GM19240 (cell line): ENCODE data around the gene MERTK.
"Not testable (repeated sequence)": the region's sequence is repeated elsewhere in the genome, so short reads cannot be mapped to it uniquely, and the experiment has no call there.

ENCODE experiments used
- DNase-seq: peaks from one replicate; pipeline ENCODE4 v3.0.0; 2011; ENCODE audit warnings: low spot score; ENCODE audit not compliant: insufficient read length

Gene MERTK

DNA sequence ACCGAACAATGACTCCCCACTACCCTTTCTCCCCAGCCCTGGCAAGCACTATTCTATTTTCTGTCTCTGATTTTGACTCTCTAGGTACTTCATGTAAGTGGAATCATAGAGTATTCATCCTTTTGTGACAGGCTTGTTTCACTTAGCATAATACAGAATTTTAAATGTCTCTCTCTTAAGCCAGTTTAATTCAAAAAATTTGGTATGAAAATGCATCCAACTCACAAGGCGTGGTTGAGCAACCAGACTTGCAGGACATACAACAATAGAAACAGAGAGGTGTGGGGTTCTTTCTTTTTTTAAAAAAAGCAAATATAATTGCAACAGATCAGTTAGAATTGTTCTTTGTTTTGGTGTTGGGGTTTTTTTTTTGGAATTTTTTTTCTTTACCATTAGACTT lies 109.1 kb downstream of the MERTK start:
- no peak for DNase-seq

DNA sequence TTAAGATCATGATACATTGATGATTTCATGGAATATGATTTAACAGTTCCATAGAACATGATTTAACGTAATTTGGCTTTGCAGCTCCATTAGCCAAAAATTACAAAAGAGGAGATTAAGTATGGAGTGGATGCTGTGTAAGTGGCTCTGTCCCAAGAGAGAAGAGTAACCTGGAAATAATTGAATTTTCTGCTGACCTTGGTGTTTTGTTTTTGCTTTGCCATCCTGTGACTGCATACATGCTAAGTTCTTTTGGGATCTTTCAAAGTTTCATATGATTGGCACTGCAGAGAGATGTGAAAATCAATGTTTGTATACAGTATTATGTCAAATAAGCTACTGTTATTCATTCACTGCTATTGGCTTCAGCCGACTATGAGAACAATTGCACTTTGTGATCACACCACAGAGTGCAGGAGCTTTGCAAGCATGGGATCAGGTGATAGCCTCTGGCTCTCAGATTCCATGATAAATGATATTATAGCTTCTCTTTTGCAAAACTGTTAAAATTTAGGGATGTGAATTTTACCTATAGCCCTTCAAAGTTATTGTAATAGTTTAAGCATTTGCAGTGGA lies 110.6 kb downstream of the MERTK start:
- DNase-seq = no peak

- no peak for DNase-seq
These were observed 112.3 kb downstream of the MERTK start for GRCh38 chr2:112010751-112011150.

DNA sequence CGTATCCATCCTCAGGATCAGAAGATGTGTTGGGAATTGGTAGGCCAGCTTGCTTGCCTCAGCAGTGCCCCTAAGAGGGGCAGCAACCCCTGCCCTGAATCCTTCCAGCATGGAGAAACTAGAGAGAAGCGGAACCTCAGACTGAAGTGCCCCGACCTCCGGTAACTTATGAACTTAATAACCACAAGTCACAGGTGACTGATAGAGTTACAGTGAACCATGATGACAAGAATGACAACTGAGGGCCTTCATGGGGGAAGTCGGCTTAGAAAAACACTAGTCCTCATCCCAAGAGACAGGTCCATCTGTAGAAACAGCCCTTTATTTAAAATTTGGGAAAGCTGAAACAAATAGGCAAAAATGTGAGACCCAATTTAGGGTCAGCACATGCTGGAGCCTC lies 114.1 kb downstream of the MERTK start:
- DNase-seq = no peak

DNA sequence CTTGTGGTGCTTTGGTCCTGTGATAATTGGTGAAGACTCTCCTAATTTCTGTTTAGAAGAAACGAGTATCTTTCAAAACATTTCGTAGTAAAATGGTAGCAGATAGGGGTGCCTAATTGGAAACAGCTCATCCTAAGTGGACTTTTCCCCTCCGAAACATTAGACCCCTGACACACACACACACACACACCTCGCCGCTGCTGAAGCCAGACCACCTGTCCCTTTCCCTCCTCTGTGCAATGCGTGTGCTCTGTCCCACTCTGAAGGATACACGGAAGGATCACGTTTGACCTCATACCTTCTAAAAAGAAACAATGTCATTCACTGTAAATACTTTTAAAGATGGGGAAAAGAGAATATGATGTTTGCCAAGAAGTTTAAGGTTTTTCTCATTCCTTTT lies 120.4 kb downstream of the MERTK start:
- no peak for DNase-seq

- no peak for DNase-seq
These were observed 121.2 kb downstream of the MERTK start for GRCh38 chr2:112019569-112019982.

- DNase-seq = no peak
These were observed 122.2 kb downstream of the MERTK start for GRCh38 chr2:112020561-112020960.

DNA sequence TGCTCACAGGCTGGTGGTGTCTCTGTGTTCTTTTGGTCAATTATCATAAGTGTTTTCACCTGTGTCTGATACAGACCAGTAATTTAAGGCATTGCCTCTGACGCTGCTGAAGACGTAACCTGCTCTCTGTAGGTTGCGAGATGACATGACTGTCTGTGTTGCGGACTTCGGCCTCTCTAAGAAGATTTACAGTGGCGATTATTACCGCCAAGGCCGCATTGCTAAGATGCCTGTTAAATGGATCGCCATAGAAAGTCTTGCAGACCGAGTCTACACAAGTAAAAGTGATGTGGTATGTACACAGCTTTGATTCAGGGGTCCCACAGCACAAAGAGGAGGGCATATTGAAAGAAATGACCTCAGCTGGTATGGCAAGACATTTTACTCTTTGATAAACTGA lies 122.9 kb downstream of the MERTK start:
- no peak for DNase-seq

DNA sequence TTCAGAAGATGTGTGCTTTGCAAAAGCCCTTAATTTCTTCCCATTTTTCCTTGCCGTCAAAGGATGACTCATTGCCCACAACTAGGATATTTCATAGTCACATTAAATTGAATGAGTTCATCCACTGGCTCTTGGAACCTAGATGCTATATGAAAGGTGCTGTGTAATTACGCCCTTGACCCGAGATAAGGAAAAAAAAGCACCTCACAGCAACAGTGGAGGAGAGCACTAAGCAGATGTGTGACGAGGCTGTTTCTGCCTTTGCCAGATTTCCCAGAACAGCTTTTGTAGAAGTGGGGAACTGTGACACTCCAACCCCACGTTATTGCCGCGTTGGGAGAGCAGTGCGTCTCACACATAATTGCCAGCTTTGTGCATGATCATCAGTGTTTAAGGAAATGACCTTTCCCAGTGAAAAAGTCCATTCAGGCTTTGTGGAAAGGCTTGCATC lies 123.4 kb downstream of the MERTK start:
- no peak for DNase-seq

DNA sequence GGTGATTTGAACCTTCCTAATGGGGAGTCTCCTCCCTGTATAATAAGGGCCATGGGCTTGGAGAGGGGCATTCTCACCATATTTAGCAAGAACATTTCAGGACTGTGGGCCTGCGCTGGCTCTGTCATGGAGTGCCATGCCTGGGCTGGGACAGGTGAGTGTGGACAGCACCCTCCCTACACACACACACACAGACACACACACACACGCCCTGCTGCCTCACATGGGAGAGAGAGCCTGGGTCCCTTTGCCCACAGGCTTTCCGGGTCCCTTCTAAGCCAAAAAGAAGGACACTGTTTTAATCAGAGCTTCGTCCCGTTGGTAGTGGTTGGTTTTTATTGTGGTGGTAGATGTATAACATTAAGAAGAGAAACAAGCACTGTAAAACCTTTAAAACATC lies 125.3 kb downstream of the MERTK start:
- DNase-seq = no peak

- no peak for DNase-seq
These were observed 125.8 kb downstream of the MERTK start for GRCh38 chr2:112024231-112024630.

DNA sequence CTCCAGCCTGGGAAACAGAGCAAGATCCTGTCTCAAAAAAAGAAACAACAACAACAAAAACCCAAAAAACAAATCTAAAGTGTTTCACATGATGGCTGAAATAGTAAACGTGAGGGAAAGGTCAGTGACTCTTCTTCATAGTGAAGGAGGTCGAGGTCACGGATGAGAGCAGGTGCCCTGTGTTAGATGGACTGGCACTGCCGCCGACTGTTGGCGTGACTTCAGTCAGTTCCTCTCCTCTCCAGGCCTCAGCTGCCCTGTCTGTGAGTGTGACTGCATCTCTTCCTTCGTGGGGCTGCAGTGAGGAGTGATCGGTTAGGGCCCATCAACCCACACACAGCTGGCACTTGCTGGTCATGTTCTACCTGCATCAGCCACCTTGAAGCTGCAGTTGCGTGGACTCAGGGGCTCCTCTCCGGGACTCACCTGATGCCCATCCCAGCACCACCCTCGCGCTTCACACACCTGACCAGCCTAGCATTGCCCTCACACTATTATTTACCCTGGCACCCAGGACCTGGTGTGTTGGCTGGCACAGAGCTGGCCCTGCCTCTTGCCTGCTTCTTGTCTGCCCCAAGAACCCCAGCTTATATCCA lies 126.6 kb downstream of the MERTK start:
- DNase-seq = no peak

DNA sequence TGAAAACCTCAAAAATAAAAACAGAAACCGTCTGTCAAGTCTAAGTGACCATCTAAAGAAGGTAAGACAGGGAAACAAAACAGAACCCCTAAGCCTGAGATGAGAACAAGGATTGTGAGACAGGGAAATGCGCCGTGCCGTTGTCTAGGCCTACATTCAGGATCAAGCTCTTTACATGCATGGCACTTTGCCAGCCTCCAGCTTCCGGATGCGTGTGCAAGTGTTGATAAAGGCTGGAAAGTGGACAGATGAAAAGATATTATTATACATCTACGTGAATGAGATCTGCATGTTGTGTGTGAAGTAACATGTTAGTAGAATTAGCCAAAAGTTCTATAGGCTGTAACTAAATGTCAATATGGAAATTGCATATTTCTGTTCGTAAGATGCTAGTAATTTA lies 128.1 kb downstream of the MERTK start:
- DNase-seq = no peak

- no peak for DNase-seq
These were observed 129.4 kb downstream of the MERTK start for GRCh38 chr2:112027767-112028166.

GRCh38 chr2:112029164-112029563 lies 130.8 kb downstream of the MERTK start:
- DNase-seq = no peak

DNA sequence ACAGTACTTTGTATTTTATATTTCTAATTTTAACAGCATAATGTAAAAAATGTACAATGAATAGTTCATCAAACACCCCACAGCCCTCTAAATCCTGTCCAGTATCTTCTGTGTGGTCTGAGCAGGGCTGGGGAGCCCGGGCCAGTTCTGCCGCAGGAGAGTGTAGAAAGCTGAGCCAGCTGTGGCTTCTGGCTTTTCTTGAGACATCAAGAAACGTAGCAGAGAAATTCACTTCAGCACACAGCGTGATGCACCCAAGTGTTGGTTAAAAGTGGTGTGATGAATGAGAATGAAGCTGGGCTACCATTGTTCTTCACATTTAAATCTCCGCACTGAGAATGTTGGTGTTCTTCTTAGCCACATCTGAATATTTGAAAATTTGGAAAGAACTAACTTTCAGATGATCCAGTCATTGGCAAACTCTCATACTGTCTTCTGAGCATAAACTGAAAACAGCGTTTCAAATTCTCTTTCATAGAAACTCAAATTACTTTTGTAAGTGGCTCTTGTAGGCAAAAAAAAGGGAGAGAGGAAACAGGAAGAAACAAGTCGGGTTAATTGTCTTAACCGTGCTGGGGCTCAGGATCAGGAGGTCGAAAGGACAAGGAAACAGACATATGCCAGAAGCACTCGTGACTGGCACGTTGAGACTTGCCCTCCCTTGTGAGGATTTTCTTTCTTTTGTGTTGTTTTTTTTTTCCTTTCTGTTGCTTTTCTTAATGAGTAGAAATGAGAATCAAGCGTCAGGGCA lies 133.2 kb downstream of the MERTK start:
- no peak for DNase-seq

GRCh38 chr2:112032224-112032586 lies 133.8 kb downstream of the MERTK start:
- no peak for DNase-seq

GRCh38 chr2:112032689-112033465 lies 134.5 kb downstream of the MERTK start:
- no peak for DNase-seq

DNA sequence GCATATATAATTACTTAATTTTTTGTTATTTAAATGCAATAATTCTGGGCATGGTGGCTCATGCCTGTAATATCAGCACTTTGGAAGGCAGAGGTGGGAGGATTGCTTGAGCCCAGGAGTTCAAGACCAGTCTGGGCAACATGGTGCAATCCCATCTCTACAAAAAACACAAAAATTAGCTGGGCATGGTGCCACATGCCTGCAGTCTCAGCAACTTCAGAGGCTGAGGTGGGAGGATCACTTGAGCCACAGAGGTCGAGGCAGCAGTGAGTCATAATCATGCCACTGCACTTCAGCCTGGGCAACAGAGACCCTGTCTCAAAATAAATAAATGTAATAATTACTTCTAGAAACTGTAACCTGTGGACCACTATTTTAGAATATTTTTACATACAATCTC lies 135.2 kb downstream of the MERTK start:
- no peak for DNase-seq

GRCh38 chr2:112034924-112035323 lies 136.5 kb downstream of the MERTK start:
- DNase-seq = no peak

DNA sequence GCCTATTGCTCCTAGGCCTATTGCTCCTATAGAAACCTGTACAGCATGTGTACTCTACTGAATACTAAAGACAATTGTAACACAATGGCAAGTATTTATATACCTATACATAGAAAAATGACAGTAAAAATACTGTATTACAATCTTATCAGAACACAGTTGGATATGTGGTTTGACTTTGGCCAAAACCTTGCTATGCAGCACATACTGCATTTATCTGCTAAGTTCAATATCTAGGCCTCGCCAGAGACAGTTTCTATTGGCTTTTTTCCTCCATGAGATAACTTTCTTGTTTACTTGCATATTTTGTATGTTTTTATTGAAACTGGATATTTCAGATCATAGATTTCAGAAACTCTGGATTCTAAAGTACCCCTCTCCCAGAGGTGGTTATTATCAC lies 137.4 kb downstream of the MERTK start:
- DNase-seq = no peak

GRCh38 chr2:112039556-112039955 lies 141.1 kb downstream of the MERTK start:
- not testable (repeated sequence) for DNase-seq
